RKO (cell line): ENCODE data around the gene HOXA2.

ENCODE experiments used
- DNase-seq: peaks from one replicate; pipeline ENCODE4 v3.0.0-alpha.2; 2016; ENCODE audit warnings: low spot score

Gene HOXA2

DNA sequence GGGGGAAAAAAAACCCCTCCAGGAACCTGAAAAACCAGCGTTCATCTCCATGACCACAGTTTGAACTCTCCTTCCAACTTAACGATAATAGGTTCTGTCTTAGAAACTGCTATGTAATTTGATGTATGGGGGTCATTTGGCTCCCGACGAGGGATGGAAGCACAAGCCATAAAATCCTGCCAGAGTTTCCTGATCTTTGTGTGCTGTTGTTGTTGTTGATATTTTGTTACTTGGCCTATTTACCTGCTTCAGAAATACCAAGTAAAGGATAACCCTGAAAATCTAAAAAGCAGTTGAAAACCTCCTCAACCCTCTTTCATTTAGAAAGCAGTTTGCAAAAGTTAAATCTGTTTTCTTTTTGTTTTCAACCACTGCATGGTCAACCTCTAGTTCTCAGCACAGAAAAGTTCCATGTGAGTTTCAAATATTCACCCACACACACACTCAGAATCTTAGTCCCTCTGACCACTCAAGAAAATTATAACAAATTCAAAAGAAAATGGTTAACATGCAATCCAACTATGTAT, 9.3 kb upstream of the HOXA2 start:
- DNase-seq, result no peak

DNA sequence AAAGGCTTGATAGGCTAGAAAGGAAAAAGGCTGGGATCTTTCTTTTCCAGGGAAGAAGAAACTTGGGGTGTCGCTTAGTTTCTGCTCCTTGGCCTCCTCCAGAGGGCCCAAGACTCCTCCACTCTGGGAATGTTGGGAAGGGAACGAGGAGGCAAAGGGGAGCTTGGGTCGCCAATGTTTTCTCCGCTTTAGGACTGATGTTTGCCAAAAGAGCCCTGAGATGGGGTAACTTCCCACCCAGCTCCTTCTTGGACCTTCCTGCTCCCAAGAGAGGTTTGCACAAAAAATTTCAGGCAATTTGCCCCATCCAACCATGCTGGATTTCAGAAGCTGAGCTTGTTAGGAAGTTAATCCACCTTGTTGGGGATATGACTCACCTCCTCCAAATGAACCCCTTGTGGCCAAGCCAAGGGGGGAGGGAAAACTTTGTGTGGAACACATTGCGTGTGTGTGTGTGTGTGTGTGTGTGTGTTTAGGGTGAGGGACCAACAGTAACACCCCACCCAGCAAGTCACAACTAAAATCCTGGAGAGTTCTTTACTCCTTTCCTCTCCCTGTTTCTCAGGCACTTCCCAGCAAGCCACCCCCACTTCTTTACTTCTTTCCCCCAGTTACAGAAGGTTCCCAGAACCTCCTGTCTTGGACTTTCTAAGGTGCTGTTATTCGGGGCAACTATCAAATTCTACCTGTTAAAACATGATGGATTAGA, 8.7 kb upstream of the HOXA2 start:
- DNase-seq, result no peak

DNA sequence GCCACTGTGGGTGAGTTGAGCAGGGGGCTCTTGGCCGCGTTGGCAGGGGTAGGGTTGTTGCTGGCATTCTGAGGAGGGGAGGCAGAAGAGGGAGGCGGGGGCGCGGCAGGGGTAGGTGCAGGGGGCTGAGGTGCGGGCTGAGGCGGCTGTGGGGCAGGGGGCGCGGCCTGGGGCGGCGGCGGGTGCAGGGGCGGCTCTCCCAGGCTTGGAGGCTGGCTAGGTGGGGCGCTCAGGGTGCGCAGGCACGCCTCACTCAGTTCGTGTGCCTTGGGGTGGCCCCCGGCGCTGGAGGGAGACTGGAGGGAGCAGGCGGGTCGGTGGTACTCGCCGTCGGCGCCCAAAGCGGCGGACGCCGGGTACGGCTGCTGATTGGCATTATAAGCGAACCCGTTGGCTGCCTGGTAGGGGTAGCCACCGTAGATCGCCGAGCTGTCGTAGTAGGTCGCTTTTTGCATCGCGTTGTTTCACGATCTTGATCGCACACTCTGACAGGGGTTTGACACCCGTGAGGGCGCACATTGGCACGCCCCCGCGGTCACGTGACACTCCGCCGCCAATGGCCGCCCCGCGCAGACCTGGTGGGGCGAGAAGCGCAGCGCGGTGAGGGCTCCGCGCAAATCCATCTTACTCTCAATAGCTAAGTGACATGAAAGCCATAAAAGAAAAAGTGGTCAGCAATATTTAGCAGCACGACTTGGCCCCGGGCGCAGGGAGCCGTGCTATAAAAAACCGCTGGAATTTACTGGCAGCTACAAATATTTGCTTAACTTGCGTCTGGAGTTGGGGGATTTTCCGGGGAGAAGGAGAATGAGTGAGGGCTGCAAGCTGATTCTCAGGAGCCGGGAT, 7.9 kb upstream of the HOXA2 start:
- DNase-seq, result no peak

DNA sequence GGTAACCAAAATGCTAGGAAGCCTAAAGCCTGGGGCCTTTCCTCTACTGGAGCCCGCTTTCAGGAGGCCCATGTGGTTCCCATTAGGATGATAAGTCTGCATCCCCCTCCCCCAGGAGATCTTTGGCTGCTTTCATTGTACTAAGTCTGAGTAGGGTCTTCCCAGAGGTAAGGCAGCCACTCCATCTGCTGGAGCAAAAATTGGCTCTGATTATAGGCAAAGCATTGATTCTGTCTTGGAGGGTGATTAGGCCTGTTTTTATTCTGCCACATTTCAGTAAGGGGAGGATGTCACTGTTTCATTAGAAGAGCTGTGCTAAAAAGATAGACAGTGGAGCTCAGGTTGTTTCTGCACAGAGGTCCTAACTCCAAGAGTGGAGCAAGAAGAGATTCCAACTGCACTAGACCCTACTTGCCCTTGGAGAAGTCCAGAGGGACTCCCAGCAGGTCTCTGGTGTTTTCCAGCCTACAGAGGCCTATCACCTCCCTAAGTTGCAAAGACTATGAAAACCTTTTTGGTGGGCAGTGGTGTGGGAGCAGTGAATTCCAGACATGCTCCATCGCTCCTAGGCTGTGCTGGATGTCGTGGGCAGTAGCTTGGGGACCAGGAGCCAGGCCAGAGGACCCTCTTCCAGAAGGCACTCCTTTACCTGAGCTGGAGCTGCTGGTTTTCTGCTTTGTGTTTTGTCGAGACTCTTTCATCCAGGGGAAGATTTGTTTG, 7.1 kb upstream of the HOXA2 start:
- no peak for DNase-seq

DNA sequence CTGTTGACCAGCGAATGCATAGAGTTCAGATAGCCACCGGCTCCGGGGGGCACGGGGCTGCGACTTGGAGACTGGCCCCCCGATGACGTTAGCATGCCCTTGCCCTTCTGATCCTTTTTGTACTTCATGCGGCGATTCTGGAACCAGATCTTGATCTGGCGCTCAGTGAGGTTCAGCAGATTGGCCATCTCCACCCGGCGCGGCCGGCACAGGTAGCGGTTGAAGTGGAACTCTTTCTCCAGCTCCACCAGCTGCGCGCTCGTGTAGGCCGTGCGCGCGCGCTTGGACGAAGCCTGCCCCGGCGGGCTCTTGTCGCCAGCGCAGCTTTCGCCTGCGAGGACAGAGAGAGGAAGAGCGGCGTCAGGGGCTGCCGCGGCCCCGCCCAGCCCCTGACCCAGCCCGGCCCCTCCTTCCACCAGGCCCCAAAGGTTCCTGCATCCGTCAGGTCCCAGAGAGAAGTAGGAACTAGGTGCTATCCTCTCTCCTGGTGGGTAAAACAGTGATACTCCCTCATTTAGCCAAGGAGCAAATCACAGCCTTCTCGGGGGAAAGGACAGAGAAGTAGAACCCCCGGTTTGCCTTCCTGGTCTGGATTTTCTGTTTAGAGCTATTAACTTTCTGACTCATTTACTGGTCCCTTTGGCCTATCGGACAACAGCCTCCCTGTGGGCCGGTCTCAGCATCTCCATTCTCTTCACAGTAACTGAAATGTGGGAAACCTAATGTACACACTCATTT, 6.1 kb upstream of the HOXA2 start:
- no peak for DNase-seq

DNA sequence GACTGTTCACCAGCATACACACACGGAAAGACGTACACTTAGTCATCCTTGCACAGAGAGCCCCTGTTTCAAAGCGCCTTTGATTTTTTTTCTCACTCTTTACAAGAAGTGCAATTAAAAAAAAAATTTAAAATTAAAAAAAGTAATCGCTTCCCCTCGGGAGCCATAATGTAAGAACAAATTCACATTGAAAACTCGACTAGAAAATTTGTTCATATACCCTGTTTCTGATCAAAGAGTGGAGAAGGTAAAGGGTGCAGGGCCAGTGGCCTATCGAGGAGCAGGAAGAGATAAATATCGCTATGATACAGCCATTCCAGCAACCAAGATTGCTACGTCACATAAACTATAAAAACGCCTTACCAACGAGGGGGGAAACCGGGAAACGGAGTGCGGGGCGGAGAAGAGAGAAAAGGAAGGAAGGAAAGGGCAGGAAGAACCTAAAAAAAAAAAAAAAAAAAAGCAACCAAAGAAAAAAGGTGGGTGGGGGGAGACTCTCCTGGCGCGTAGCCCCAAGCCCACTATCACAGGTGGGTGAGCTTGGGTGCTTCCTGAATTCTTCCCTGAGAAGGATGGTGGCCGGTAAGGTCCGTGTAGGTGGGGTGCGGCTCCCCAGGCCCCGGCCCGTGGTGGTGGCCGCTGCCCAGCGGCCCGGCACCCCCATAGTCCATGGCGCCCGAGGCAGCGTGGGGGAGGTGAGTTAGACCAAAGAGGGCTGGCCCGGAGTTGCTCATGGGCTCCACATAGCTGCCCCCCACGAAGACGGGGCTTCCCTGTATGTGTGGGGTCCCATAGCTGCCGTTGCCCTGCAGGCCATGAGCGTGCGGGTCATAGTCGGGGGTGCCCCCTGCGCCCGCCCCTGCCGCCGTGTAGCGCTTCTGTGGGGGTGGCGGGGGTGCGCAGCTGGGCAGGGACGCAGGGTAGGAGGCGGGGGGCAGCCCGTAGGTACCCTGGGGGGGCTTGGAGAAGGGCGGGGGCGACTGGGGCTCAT, 5.2 kb upstream of the HOXA2 start:
- no peak for DNase-seq

DNA sequence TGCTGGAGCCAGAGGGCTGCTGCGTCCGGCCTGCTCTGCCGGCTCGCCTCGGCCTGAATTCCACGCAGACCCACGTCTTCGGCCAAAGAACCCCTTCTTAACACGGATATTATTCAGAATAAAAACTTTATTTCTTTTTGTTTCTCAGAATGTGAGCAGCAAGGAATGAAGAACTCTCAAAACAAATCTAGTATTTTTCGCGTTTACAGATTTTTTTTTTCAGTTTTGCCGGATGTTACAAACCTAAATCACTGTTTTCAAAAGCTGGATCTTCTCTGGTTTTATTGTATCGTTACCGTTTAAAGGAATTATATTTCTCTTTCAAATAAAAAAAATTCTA, 4.4 kb upstream of the HOXA2 start:
- no peak for DNase-seq

DNA sequence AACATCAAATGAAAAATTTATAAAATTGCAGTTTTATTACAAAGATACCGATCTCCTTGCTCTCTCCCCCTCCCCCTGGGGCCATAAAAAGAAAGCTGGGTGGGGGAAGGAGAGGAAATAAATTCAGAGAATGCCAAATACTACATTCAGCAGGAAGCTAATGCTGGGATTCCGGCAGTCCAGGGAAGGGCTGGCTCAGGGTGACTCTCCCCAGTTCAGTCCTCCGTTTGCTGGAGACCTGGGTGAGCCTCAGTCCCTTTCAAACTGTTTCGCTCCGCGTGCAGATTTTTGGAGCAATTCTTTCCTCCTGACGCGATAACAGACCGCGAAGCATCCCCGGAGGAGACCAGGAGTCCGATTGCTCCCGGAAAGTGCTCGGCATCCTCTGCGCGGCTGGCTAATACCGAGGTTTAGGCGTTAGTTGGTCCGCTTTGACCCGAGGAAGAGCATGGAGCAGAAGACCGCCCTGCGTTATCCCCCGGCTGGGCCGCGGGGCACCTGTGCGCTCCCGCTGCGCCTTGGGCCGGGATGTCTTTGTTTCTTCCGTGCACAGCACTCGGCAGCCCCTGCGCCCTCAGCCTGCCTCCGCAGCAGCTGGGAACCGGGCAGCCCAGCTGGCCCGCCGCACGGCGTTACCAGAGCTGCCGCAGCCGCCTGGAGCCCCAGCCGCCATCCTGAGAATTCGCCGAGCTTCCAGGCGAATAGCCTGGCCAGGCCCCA, 3.9 kb upstream of the HOXA2 start:
- no peak for DNase-seq

DNA sequence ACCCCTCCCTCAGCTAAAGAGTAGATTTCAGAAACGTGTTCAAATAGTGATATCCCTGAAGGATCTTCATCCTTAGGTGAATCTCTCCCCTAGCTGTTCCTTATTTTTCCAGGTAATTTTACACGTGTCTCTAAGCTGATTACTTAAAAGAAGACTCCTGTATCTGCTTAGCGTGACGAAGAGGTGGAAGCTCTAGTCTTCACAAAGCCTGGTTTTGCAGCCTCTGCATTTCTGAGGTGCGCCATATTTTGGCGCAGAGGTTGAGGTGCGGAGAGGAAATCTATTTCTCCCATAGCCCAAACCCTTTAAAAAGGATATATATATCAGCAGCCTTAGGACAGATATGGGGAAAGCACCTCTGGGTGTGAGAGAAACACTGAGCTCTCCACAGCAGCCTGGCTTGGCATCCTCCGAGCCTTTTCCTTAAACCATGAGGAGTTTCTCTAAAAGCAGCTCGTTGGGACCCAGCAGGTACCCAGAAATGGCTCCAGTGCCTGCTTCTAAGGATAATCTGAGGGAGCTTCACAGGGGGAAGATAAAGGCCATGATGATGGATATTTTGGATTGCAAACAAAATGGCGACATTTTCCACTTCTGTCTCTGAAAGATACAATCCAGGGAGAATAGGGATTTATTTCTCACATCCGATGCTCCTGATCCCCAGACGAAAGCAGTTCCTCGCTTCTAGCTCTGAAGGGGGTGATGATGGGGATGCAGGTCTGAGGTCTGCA, 3.0 kb upstream of the HOXA2 start:
- DNase-seq, result no peak

DNA sequence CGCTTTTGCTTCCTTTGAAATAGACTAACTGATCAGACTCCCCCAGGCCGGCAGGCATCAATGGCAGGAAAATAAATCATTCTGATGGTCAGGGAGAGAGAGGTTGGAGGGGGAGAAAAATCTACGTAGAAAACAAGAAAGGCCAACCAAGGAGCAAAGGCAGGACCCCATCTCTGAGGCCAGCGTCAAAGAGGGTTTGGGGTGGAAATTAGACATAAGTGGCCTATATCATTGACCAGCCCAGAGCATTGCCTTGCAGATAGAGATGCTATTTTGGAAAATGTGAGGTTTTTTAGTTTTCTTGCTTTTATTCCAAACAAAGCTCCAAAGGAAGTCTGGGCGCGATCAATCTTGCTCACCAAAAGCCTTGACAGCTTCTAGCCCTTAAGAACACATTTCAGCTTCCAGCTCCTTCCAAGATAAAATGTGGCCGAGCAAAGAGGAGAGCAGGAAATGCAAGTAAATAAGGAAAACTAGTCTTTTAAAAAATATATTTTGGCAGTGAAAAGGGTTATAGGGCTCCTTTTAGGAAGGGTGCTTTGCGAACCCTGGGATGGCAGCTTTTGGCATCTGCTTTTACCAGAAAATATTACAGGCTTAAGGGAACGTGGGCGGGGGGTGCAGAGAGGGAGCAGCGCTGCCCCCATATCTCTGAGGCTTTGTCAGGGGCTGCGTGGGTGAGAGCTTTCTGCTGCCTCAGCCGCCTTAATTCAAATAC, 2.0 kb upstream of the HOXA2 start:
- DNase-seq, result no peak

DNA sequence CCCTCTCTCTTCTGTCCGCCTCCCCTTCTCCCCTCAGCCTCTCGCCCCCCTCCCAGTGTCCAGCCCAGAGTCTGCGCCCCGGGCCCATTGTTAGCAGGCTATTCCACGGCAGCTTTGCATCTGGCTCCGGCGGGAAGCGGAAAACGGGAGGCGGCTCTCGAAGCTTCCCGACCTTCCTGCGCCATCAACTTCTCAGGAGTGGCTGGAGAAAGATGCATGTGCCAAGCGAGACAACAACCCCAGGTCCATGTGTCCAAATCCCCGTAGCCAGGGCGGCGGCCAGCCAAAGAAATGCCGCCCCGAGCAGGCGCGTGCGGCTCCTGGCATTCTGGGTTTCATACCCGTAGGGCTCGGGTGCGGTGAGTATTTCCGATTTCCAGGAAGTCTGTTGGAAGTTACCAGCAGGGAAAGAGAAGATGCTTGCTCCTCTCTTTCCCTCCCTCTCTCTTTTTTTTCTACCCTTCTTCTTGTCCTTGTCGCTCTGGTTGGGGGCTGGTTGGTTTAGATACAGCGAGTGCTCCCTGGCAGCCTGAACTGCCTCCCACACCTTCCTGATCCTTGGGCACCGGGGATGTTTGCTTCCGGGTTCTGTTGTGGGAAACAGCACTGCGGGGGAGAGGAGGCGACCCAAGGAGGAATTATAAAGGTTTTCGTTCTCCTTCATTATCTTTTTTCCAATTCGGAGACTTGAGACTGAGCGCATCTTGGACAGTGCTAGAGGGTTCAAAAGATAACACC, 1.2 kb upstream of the HOXA2 start:
- DNase-seq, result no peak

DNA sequence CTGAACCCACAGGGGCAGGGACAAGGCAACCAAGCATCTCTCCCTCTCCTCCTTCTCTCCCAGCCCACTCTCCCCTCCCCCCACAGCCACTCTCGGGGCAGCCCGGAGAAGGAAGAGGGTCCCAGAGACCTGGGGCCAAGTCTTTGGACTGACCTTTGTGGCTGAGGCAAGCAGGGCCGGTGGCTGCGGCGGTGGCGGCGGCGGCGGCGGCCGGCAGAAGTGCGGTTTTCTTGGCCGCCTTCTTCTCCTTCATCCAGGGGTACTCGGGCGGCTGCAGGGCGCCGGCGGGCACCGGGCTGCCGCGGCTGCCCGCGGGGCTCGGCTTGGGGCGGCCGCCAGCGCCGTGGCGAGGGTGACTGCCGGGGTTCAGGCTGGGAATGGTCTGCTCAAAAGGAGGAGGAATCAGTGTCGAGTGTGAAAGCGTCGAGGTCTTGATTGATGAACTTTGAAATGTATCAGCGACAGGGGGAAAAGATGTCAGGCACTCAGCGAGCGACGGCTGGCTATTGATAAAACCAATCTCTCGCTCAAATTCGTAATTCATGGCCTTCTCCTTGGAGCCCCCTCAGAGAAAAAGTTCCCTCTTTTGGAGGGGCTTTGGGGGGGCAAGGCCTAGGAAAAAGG, 414 bp downstream of the HOXA2 start:
- no peak for DNase-seq

DNA sequence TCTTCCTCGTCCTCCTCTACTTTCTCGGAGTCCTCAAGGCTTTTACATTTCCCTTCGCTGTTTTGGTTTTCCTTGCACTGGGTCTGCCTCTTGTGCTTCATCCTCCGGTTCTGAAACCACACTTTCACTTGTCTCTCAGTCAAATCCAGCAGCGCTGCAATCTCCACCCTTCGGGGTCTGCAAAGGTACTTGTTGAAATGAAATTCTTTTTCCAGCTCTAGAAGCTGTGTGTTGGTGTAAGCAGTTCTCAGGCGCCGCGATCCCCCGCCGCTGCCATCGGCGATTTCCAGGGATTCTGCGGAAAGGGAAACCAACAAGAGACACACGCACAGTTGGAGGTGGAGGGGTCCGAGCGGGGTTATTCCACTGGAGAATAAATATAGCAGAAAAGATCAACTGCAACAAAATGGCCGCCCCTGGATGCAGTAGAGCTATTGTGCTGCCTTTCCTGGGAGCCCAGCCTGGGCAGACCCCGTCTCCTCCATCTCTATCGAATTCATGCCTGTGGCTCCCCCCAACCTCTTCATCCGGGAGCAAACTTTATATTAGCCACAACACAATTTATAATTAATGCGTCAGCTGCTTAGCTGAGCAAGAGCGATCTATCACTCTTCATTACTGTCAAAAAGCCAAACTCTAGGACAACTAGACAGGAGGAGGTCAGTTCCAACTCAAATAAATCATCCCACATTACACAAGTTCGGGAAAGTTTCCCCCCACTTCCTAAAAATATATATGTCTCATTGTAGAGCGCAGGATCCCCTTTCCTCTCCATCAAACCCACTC, 1.1 kb downstream of the HOXA2 start:
- no peak for DNase-seq

DNA sequence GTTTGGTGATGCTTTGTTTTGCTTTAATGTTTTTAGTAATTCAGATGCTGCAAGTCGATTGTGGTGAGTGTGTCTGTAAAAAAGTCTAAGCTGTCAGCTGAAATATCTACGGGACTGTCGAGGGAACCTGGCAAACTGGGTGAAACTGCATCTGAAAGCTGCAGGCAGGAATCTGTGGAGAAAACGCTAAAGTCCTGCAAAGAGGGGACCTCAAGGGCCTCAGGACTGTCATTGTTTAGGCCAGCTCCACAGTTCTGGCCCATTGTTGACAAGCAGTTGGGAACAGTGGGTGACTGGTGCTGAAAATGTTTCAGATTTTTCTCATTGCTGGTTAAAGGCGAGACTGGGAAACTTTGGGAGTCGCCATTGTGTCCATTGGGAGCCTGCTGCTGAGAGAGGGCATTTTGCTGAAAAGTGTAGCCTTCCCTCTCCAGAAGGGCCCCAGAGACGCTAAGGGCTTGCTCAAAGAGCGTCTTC, 1.8 kb downstream of the HOXA2 start:
- DNase-seq, result no peak

DNA sequence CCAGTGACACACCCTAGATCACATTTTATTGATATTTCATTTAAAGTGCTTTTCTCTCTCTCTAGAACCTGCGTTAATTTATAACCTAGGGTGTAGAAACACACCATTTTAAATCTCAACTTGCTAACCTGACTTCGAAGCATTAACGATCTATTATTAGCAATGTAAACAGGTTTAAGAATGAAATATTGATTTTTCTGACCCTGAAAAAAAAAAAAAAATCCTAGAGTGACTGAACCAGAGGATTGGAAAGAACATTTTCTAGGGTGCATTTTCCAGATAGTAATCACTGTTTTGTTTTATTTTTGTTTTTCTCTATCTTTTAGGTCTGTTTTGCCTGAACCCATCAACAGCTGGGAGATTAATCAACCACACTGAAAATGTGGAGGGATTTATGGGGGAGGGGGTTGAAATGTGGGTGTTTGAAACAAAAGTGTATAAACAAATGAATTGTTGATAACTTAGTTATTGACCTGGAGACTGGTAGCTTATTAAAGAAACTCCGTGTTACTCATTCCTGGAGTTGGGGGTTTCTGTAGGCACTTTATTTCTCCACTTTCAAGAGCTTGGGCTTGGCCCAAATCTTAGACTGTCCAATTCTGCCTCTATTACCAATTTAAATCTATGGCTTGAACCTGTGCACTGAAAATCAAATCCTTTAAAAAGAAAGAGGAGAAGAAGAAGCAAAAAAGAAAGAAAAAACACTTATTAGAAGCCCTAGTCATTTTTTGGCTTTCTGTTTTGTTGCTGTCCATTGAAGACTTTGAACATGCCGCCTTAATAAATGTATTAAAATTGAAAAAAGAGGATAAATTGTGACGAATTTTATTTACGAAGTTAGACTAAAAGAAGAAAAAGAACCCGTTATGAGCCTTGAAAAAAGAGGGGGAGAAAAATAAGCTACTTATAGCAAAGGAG, 2.8 kb downstream of the HOXA2 start:
- DNase-seq, result no peak
